PC-9 (cell line): ENCODE data around the gene LRRTM3. TPM values are rescaled to one million over a fixed set of nuclear protein-coding genes. Genes with fewer than 3 reads are reported as not detected.

Experiments
- BruUV-seq: library from RNA; stranded (reverse); fragments of 400-500 nt; replicated peaks from 2 replicates; lab custom pipeline; 2021; lab: Mats Ljungman, UMichigan
- CTCF ChIA-PET: fragments of 300-600 bp; sonication (Branson Sonifier 250); formaldehyde crosslinking; loops from one replicate; lab custom pipeline; 2022; ENCODE audit warnings: antibody characterized with exemption; lab: Charles Lee
- POLR2A ChIA-PET: fragments of 300-600 bp; sonication (Branson Sonifier 250); formaldehyde crosslinking; loops from one replicate; lab custom pipeline; 2022; ENCODE audit warnings: antibody characterized with exemption; ENCODE audit not compliant: unreplicated experiment; lab: Charles Lee
- DNase-seq, 2 experiments: peaks; one replicate each; pipeline versions ENCODE4 v3.0.0 to v3.0.0-alpha.2; 2015 to 2022; ENCODE audit warnings: mixed read lengths in 1 of 2
- H2AFZ ChIP-seq: fragments of 200-600 bp; sonication (generic); 2 replicates; pipeline ENCODE4 v1.8.1; 2017; ENCODE audit warnings: antibody characterized with exemption
- H3F3A ChIP-seq: fragments of 200-600 bp; sonication (generic); 2 replicates; pipeline ENCODE4 v1.8.1; 2017; ENCODE audit warnings: antibody characterized with exemption, mild to moderate bottlenecking, low read depth; ENCODE audit not compliant: insufficient read depth
- H3K27ac ChIP-seq: fragments of 200-600 bp; sonication (generic); 2 replicates; pipeline ENCODE4 v1.6.1; 2016; ENCODE audit warnings: mixed run types
- H3K27me3 ChIP-seq: fragments of 200-600 bp; sonication (generic); 2 replicates; pipeline ENCODE4 v1.6.1; 2016; ENCODE audit warnings: low read depth, mixed run types; ENCODE audit not compliant: insufficient read depth
- H3K36me3 ChIP-seq: fragments of 200-600 bp; sonication (generic); 2 replicates; pipeline ENCODE4 v1.6.1; 2016; ENCODE audit warnings: low read depth, mixed run types
- H3K4me1 ChIP-seq: fragments of 200-600 bp; sonication (generic); replicated peaks from 2 replicates; pipeline ENCODE4 v1.6.1; 2016; ENCODE audit warnings: mixed run types; ENCODE audit not compliant: insufficient read depth
- H3K4me2 ChIP-seq: fragments of 200-600 bp; sonication (generic); 2 replicates; pipeline ENCODE4 v1.6.1; 2017; ENCODE audit warnings: mixed run types
- H3K4me3 ChIP-seq: fragments of 200-600 bp; sonication (generic); 2 replicates; pipeline ENCODE4 v1.6.1; 2016; ENCODE audit warnings: mixed run types
- H3K79me2 ChIP-seq: fragments of 200-600 bp; sonication (generic); 2 replicates; pipeline ENCODE4 v1.6.1; 2017; ENCODE audit warnings: low read depth, mixed run types
- H3K9me2 ChIP-seq: fragments of 200-600 bp; sonication (generic); 2 replicates; pipeline ENCODE4 v1.8.1; 2017; ENCODE audit warnings: mild to moderate bottlenecking; ENCODE audit not compliant: insufficient read depth
- H3K9me3 ChIP-seq: fragments of 200-600 bp; sonication (generic); 2 replicates; pipeline ENCODE4 v1.8.1; 2016; ENCODE audit warnings: low read depth; ENCODE audit not compliant: insufficient read depth
- H4K20me1 ChIP-seq: fragments of 200-600 bp; sonication (generic); 2 replicates; pipeline ENCODE4 v1.8.1; 2017; ENCODE audit not compliant: insufficient read depth
- EZH2 ChIP-seq: fragments of 200-600 bp; sonication (generic); IDR thresholded peaks from 2 replicates; pipeline ENCODE4 v1.8.0; 2017; ENCODE audit warnings: antibody characterized with exemption, low read depth
- intact Hi-C: fragments of 100-400 bp; cut with micrococcal nuclease; formaldehyde crosslinking; loops from one replicate; pipeline ENCODE4 v1.10.0; 2022; ENCODE audit not compliant: unreplicated experiment
- total RNA-seq: library from RNA; stranded (reverse); gene quantifications from 2 replicates; pipeline ENCODE4 v1.2.3, GENCODE V29; 2021
- TF ChIP-seq, protein P1 (sequence below): fragments of 200-600 bp; sonication (generic); conservative IDR thresholded peaks from 2 replicates; pipeline ENCODE4 v1.6.1; 2017; ENCODE audit warnings: mixed run types, antibody characterized with exemption, mild to moderate bottlenecking, moderate library complexity

The LRRTM3 gene
- total RNA-seq, 1 experiment from 2014 or later = not detected

- H3K9me2 ChIP-seq = no peaks in the 10 kb centered on the region
- H2AFZ ChIP-seq = no peak overlapping the region
- no peaks in the 10 kb centered on the region for H4K20me1 ChIP-seq
- TF ChIP-seq EZH2 = no peak
- TF ChIP-seq, protein P1, sequence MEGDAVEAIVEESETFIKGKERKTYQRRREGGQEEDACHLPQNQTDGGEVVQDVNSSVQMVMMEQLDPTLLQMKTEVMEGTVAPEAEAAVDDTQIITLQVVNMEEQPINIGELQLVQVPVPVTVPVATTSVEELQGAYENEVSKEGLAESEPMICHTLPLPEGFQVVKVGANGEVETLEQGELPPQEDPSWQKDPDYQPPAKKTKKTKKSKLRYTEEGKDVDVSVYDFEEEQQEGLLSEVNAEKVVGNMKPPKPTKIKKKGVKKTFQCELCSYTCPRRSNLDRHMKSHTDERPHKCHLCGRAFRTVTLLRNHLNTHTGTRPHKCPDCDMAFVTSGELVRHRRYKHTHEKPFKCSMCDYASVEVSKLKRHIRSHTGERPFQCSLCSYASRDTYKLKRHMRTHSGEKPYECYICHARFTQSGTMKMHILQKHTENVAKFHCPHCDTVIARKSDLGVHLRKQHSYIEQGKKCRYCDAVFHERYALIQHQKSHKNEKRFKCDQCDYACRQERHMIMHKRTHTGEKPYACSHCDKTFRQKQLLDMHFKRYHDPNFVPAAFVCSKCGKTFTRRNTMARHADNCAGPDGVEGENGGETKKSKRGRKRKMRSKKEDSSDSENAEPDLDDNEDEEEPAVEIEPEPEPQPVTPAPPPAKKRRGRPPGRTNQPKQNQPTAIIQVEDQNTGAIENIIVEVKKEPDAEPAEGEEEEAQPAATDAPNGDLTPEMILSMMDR = no peak
- H3K4me1 ChIP-seq = no peaks in the 10 kb centered on the region
- no peaks in the 10 kb centered on the region for H3K79me2 ChIP-seq
- no peaks in the 10 kb centered on the region for H3F3A ChIP-seq
- H3K4me3 ChIP-seq = no peak overlapping the region
- no peaks in the 10 kb centered on the region for H3K36me3 ChIP-seq
- no peaks in the 10 kb centered on the region for H3K9me3 ChIP-seq
- no TSS peak for BruUV-seq
- no peak for DNase-seq
- no peak overlapping the region for H3K4me2 ChIP-seq
- no peak overlapping the region for H3K27ac ChIP-seq
- H3K27me3 ChIP-seq = no peaks in the 10 kb centered on the region
- ChIA-PET POLR2A (no interaction called here), CTCF (no interaction called here)
- intact Hi-C loops = no loop called here
Measured at GRCh38 chr10:67033878-67034277, 108.0 kb downstream of the LRRTM3 start.

GRCh38 chr10:67036808-67037207 is 111.0 kb downstream of the LRRTM3 start:
- no TSS peak for BruUV-seq
- no peak overlapping the region for H3K4me3 ChIP-seq
- intact Hi-C loops = no loop called here
- no peaks in the 10 kb centered on the region for H3K79me2 ChIP-seq
- no peaks in the 10 kb centered on the region for H3K9me2 ChIP-seq
- no peaks in the 10 kb centered on the region for H3K36me3 ChIP-seq
- ChIA-PET POLR2A (no interaction called here), CTCF (no interaction called here)
- no peaks in the 10 kb centered on the region for H3K4me1 ChIP-seq
- no peak for DNase-seq
- no peaks in the 10 kb centered on the region for H3K9me3 ChIP-seq
- TF ChIP-seq, protein P1 = no peak
- TF ChIP-seq EZH2 = no peak
- H2AFZ ChIP-seq = no peak overlapping the region
- H3F3A ChIP-seq = no peaks in the 10 kb centered on the region
- no peaks in the 10 kb centered on the region for H3K27me3 ChIP-seq
- no peak overlapping the region for H3K4me2 ChIP-seq
- H4K20me1 ChIP-seq = no peaks in the 10 kb centered on the region
- H3K27ac ChIP-seq = no peak overlapping the region

DNA sequence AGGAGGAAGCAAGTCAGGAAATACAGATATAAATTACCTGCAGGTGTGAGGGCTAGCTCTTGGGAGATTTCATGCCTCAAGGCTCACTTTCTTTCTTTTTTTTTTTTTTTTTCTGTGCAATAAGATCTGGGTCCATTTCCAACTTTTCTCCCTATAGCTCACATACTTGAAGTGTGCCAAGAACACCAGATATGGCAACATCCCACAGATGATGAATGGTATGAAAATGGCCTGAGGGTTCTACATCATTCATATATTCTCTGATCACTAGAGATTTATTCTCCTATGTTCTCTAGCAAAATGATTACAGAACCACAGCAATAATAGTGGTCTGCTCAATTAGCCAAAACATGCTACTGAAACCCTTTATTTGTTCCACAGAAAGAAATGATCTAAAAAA is 117.2 kb downstream of the LRRTM3 start:
- Histone ChIP-seq H3K9me3 (no peaks in the 10 kb centered on the region), H3K4me1 (no peaks in the 10 kb centered on the region), H3K9me2 (no peaks in the 10 kb centered on the region), H3K36me3 (no peaks in the 10 kb centered on the region), H3K27me3 (no peaks in the 10 kb centered on the region), H3K27ac (no peak overlapping the region), H2AFZ (no peak overlapping the region), H3F3A (no peaks in the 10 kb centered on the region), H3K4me2 (no peak overlapping the region), H4K20me1 (no peaks in the 10 kb centered on the region), H3K79me2 (no peaks in the 10 kb centered on the region), H3K4me3 (no peak overlapping the region)
- intact Hi-C loops = no loop called here
- TF ChIP-seq, protein P1 = no peak
- TF ChIP-seq EZH2 = no peak
- ChIA-PET POLR2A (no interaction called here), CTCF (no interaction called here)
- no TSS peak for BruUV-seq
- no peak for DNase-seq
